Brain pericyte (primary cell): ENCODE measurements around the gene THRB.
A peak's percentile ranks its signal among the peaks of the same experiment; 100 is the strongest.

Experiments used
- DNase-seq: peaks from one replicate; pipeline ENCODE4 v3.0.0-alpha.2; 2012; ENCODE audit warnings: low read depth, low spot score

The THRB gene

GRCh38 chr3:24229468-24230221, 265.0 kb downstream of the THRB start:
- no peak for DNase-seq

- no peak for DNase-seq
Observed at GRCh38 chr3:24227635-24228034, 267.0 kb downstream of the THRB start.

- DNase-seq: no peak
Observed at GRCh38 chr3:24226397-24226796, 268.3 kb downstream of the THRB start.

GRCh38 chr3:24225385-24225950, 269.2 kb downstream of the THRB start:
- no peak for DNase-seq

- no peak for DNase-seq
Observed at GRCh38 chr3:24224666-24225384, 269.8 kb downstream of the THRB start.

- DNase-seq: no peak
Observed at GRCh38 chr3:24222165-24222805, 272.4 kb downstream of the THRB start.

GRCh38 chr3:24220859-24221657, 273.6 kb downstream of the THRB start:
- peak; percentile 32 for DNase-seq

GRCh38 chr3:24215502-24215901, 279.1 kb downstream of the THRB start:
- DNase-seq: no peak

GRCh38 chr3:24211381-24211780, 283.3 kb downstream of the THRB start:
- DNase-seq: no peak

GRCh38 chr3:24202071-24202470, 292.6 kb downstream of the THRB start:
- no peak for DNase-seq

- no peak for DNase-seq
Observed at GRCh38 chr3:24201301-24201700, 293.3 kb downstream of the THRB start.

- no peak for DNase-seq
Observed at GRCh38 chr3:24199775-24200247, 294.8 kb downstream of the THRB start.

- DNase-seq: no peak
Observed at GRCh38 chr3:24199300-24199699, 295.4 kb downstream of the THRB start.

- no peak for DNase-seq
Observed at GRCh38 chr3:24198728-24199127, 295.9 kb downstream of the THRB start.

- no peak for DNase-seq
Observed at GRCh38 chr3:24197809-24198208, 296.8 kb downstream of the THRB start.

- DNase-seq: no peak
Observed at GRCh38 chr3:24196526-24196925, 298.1 kb downstream of the THRB start.

GRCh38 chr3:24195504-24196230, 299.0 kb downstream of the THRB start:
- DNase-seq: no peak

- DNase-seq: no peak
Observed at GRCh38 chr3:24192469-24193056, 302.1 kb downstream of the THRB start.

GRCh38 chr3:24191801-24192403, 302.7 kb downstream of the THRB start:
- no peak for DNase-seq

GRCh38 chr3:24190256-24190655, 304.4 kb downstream of the THRB start:
- DNase-seq: no peak
